ENCODE measurements around the gene STK38L. TPM values are rescaled to one million over a fixed set of nuclear protein-coding genes. Genes with fewer than 3 reads are reported as not detected.

Gene STK38L
- total and polyA plus RNA-seq, 10 of the 15 experiments (the other 5 are each of a cell fraction or from before 2014, with no cell fraction given): 43.0 to 154 (median 115) TPM

DNA sequence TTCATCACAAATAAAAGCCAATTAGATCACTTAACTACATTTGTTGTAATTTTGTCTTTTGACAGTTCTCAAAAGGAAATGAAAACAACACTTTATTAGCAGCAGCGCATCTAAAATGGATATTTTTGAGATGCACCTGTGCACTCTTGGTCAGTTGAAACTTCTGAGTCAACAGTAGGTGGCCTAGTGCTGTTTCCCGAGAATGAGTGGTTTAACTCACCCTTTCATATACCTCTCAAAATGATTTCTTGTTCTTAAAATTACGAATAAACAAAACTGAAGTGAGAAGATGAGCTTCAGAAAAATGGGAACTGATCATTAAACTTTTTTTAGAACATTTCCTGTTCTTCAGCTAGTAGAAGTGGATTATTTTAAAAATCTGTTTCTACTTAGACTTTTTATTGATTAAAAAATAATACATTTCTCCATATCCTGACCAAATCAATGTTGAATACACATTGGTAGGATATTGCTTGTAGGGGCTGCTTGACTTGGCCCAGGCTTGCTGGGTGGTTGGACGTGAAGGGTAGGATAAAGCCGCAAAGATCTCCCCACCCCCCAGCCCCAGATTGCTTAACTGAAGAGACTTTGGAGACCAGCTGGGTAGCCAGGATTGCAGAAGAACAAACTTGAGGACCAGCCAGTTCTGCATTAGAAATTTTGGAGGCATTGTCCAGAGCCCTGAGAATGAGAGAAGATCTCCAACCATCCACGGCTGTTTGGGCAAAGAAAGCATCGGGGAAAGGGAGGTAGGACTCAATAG lies 22.3 kb upstream of the STK38L start (continued):
- TF ChIP-seq MTA2 (IDR thresholded peaks at IDR 0.05; ENCODE audit: low read depth) (peak; percentile 86), TBL1XR1 (IDR thresholded peaks at IDR 0.05; ENCODE audit: low read depth, low read length) (peak; percentile 82), PAX5 (IDR thresholded peaks at IDR 0.05; ENCODE audit: borderline replicate concordance, low read depth, low read length) (peak; percentile 68; the same call in 1 of the 2 replicates), SP1 (IDR thresholded peaks at IDR 0.05; ENCODE audit: low read depth, low read length) (peak; percentile 43), ASH2L (IDR thresholded peaks at IDR 0.05; ENCODE audit: borderline replicate concordance, low read depth) (no peak), FOXM1 (IDR thresholded peaks at IDR 0.05; ENCODE audit: low read depth, low read length) (peak; percentile 97), ZBED1 (IDR thresholded peaks at IDR 0.05; ENCODE audit: borderline replicate concordance) (peak; percentile 83; the same call in 1 of the 2 replicates), ZNF217 (IDR thresholded peaks at IDR 0.05) (peak; percentile 34; the same call in 1 of the 2 replicates), KAT2A (conservative IDR thresholded peaks at IDR 0.05; ENCODE audit: control insufficient read depth, low read depth, low read length) (no peak), RAD21 (IDR thresholded peaks at IDR 0.05; ENCODE audit: insufficient read depth, low read depth, low read length) (peak; percentile 52), EED (IDR thresholded peaks at IDR 0.05; ENCODE audit: low read depth) (peak; percentile 56), NBN (IDR thresholded peaks at IDR 0.05) (peak; percentile 45), MEF2B (IDR thresholded peaks at IDR 0.05; ENCODE audit: partially characterized antibody, poor library complexity, severe bottlenecking) (peak; percentile 65), EGR1 (IDR thresholded peaks at IDR 0.05; ENCODE audit: borderline replicate concordance in 1 of 2, low read depth in 2 of 2, low read length in 2 of 2) (no peak), ESRRA (IDR thresholded peaks at IDR 0.05; ENCODE audit: low read length) (no peak), CBX3 (IDR thresholded peaks at IDR 0.05; ENCODE audit: borderline replicate concordance, low read depth) (no peak), CHD2 (IDR thresholded peaks at IDR 0.05; ENCODE audit: borderline replicate concordance, low read depth, low read length) (peak; percentile 35; the same call in 1 of the 2 replicates), POU2F2 (IDR thresholded peaks at IDR 0.05; ENCODE audit: borderline replicate concordance, low read depth, low read length) (peak; percentile 68; the same call in 1 of the 3 replicates), BHLHE40 (IDR thresholded peaks at IDR 0.05; ENCODE audit: borderline replicate concordance in 1 of 2, low read depth in 2 of 2, low read length in 1 of 2) (peak; percentile 41 to 54; a peak in 3 of 4 replicates), PML (IDR thresholded peaks at IDR 0.05; ENCODE audit: low read length) (peak; percentile 80), MEF2A (IDR thresholded peaks at IDR 0.05; ENCODE audit: insufficient read depth, low read depth, low read length) (peak; percentile 93), TCF12 (IDR thresholded peaks at IDR 0.05; ENCODE audit: low read depth, low read length) (peak; percentile 93), IKZF1 (conservative IDR thresholded peaks at IDR 0.05) (peak; percentile 68), NR2C2 (IDR thresholded peaks at IDR 0.05; ENCODE audit: borderline replicate concordance, control insufficient read depth, insufficient read length, low read depth) (no peak), ZNF622 (IDR thresholded peaks at IDR 0.05) (no peak), NFYA (IDR thresholded peaks at IDR 0.05; ENCODE audit: borderline replicate concordance, low read depth, low read length) (no peak), ZNF24 (IDR thresholded peaks at IDR 0.05) (peak; percentile 55; the same call in 1 of the 2 replicates), SMAD5 (IDR thresholded peaks at IDR 0.05; ENCODE audit: low read depth) (no peak), KLF5 (IDR thresholded peaks at IDR 0.05; ENCODE audit: partially characterized antibody) (no peak), NFIC (IDR thresholded peaks at IDR 0.05; ENCODE audit: low read depth, low read length) (peak; percentile 99)
- TF ChIP-seq, protein P1, sequence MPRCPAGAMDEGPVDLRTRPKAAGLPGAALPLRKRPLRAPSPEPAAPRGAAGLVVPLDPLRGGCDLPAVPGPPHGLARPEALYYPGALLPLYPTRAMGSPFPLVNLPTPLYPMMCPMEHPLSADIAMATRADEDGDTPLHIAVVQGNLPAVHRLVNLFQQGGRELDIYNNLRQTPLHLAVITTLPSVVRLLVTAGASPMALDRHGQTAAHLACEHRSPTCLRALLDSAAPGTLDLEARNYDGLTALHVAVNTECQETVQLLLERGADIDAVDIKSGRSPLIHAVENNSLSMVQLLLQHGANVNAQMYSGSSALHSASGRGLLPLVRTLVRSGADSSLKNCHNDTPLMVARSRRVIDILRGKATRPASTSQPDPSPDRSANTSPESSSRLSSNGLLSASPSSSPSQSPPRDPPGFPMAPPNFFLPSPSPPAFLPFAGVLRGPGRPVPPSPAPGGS (IDR thresholded peaks at IDR 0.05; ENCODE audit: borderline replicate concordance, insufficient read depth, low read depth, low read length, poor library complexity, severe bottlenecking): peak; percentile 86
- TF ChIP-seq, protein P2, sequence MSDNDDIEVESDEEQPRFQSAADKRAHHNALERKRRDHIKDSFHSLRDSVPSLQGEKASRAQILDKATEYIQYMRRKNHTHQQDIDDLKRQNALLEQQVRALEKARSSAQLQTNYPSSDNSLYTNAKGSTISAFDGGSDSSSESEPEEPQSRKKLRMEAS (IDR thresholded peaks at IDR 0.05; ENCODE audit: low read depth, low read length): 0 out of 2 replicates have a peak, but pooled peaks have one; percentile 3

All from GM12878 (cell line).